SK-N-SH (cell line): ENCODE results near the gene OLAH. TPM values are rescaled to one million over a fixed set of nuclear protein-coding genes. Genes with fewer than 3 reads are reported as not detected.

ENCODE experiments used
- ELF1 ChIP-seq: IDR thresholded peaks from 2 replicates; pipeline ENCODE4 v1.4.0; 2012
- EP300 ChIP-seq, 2 experiments: IDR thresholded peaks; 2 replicates each; pipeline versions ENCODE4 v1.4.0 to v1.6.1; 2012; ENCODE audit warnings: borderline replicate concordance in 1 of 2, low read depth in 1 of 2, low read length in 1 of 2
- FOSL2 ChIP-seq: IDR thresholded peaks from 2 replicates; pipeline ENCODE4 v1.4.0; 2012; ENCODE audit warnings: low read depth, mild to moderate bottlenecking, moderate library complexity, borderline replicate concordance
- FOXJ3 ChIP-seq: sonication (generic); formaldehyde crosslinking; IDR thresholded peaks from 2 replicates; pipeline ENCODE4 v1.5.1; 2020; ENCODE audit warnings: mild to moderate bottlenecking, missing genetic modification reagents
- GABPA ChIP-seq: IDR thresholded peaks from 2 replicates; pipeline ENCODE4 v1.4.0; 2012; ENCODE audit warnings: low read depth, mild to moderate bottlenecking
- GATA2 ChIP-seq: sonication (generic); formaldehyde crosslinking; IDR thresholded peaks from 2 replicates; pipeline ENCODE4 v1.5.0; 2020; ENCODE audit warnings: mild to moderate bottlenecking, missing genetic modification reagents
- JUND ChIP-seq: IDR thresholded peaks from 2 replicates; pipeline ENCODE4 v1.4.0; 2012
- MEF2A ChIP-seq: IDR thresholded peaks from 2 replicates; pipeline ENCODE4 v1.4.0; 2012; ENCODE audit warnings: low read depth, borderline replicate concordance
- NFIC ChIP-seq: IDR thresholded peaks from 2 replicates; pipeline ENCODE4 v1.4.0; 2012; ENCODE audit warnings: borderline replicate concordance
- NRF1 ChIP-seq: IDR thresholded peaks from 2 replicates; pipeline ENCODE4 v1.6.1; 2012; ENCODE audit warnings: low read depth, mild to moderate bottlenecking, low read length
- RAD21 ChIP-seq: IDR thresholded peaks from 2 replicates; pipeline ENCODE4 v1.6.1; 2012; ENCODE audit warnings: mild to moderate bottlenecking, low read length
- RCOR1 ChIP-seq: fragments of 150-350 bp; IDR thresholded peaks from 2 replicates; pipeline ENCODE4 v1.6.1; 2017; ENCODE audit warnings: antibody characterized with exemption, low read length
- RFX5 ChIP-seq: IDR thresholded peaks from 2 replicates; pipeline ENCODE4 v1.6.1; 2012; ENCODE audit warnings: mild to moderate bottlenecking, improper control_type of control experiment, low read length
- SIN3A ChIP-seq: IDR thresholded peaks from 2 replicates; pipeline ENCODE4 v1.6.1; 2012; ENCODE audit warnings: low read depth, mild to moderate bottlenecking, low read length, moderate library complexity, borderline replicate concordance
- TAF1 ChIP-seq: IDR thresholded peaks from 2 replicates; pipeline ENCODE4 v1.6.1; 2012; ENCODE audit warnings: low read depth, mild to moderate bottlenecking, low read length, moderate library complexity, borderline replicate concordance
- TCF12 ChIP-seq: IDR thresholded peaks from 2 replicates; pipeline ENCODE4 v1.4.0; 2012
- YY1 ChIP-seq: IDR thresholded peaks from 2 replicates; pipeline ENCODE4 v1.4.0; 2012; ENCODE audit warnings: low read depth, mild to moderate bottlenecking
- polyA plus RNA-seq, 3 experiments: library from polyadenylated mRNA; depleted of rRNA; stranded (reverse); fragments of >200 nt; gene quantifications; 2 replicates each; pipeline ENCODE4 v1.2.3, GENCODE V29; 2012
- TF ChIP-seq, protein P1 (sequence below): fragments of 150-350 bp; IDR thresholded peaks from 2 replicates; pipeline ENCODE4 v1.6.1; 2016; ENCODE audit warnings: mild to moderate bottlenecking, low read depth, low read length
- TF ChIP-seq, protein P2 (sequence below): IDR thresholded peaks from 2 replicates; pipeline ENCODE4 v1.4.0; 2012; ENCODE audit warnings: low read depth, borderline replicate concordance
- TF ChIP-seq, protein P3 (sequence below): fragments of 200-600 bp; sonication (generic); IDR thresholded peaks from 2 replicates; pipeline ENCODE4 v1.6.1; 2017; ENCODE audit warnings: antibody characterized with exemption, mild to moderate bottlenecking, moderate library complexity

The OLAH gene
- polyA plus RNA-seq, 1 of the 3 experiments (the other 2 are of a cell fraction): not detected

DNA sequence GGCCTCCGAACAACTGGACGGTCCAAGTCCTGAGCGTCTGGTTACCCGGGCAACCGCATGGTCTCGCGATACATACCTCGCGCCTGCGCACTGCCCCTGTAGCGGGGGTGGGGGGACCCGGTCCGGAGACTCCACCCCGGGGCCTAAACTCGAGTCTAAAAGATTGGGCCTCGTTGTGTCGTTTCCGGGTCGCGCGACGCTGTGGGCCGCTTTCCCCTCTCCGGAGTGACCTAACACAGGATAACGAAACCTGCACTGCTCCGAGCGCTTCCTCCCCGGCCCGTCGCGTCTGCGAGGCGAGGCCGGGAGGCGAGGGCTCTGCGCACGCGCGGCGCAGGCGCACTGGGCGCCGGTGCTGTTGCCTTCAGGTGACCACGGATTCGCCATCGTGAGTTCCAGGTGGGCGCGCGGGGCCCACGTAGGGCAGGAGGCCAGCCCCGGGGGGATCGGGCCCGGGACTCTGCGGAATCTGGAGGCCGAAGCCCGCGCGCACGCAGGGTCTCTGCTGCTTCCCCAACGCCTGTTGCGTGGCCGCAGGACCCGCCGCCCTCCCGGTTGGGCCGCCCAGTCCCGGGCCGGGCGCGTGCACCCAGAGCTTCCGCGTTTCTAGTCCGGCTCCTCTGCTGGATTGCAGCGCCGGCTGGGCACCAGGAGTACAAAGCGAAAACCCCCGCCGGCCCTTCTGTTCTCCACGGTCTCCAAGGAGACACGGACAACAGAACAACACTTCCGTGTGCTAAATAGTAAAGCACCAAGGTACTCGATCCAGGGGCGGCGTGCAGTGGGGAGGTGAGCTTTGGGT lies 53.5 kb downstream of the OLAH start, which contains the start of gene RPP38 (continued):
- TF ChIP-seq NRF1: peak; percentile 86
- no peak for TF ChIP-seq GATA2
- TF ChIP-seq JUND: peak; percentile 14; the same call in 1 of the 2 replicates
- no peak for TF ChIP-seq FOSL2
- TF ChIP-seq, protein P1, sequence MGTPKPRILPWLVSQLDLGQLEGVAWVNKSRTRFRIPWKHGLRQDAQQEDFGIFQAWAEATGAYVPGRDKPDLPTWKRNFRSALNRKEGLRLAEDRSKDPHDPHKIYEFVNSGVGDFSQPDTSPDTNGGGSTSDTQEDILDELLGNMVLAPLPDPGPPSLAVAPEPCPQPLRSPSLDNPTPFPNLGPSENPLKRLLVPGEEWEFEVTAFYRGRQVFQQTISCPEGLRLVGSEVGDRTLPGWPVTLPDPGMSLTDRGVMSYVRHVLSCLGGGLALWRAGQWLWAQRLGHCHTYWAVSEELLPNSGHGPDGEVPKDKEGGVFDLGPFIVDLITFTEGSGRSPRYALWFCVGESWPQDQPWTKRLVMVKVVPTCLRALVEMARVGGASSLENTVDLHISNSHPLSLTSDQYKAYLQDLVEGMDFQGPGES: no peak
- TF ChIP-seq, protein P2, sequence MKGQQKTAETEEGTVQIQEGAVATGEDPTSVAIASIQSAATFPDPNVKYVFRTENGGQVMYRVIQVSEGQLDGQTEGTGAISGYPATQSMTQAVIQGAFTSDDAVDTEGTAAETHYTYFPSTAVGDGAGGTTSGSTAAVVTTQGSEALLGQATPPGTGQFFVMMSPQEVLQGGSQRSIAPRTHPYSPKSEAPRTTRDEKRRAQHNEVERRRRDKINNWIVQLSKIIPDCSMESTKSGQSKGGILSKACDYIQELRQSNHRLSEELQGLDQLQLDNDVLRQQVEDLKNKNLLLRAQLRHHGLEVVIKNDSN: peak; percentile 55; the same call in 1 of the 2 replicates
- TF ChIP-seq GABPA: peak; percentile 69
- TF ChIP-seq, protein P3, sequence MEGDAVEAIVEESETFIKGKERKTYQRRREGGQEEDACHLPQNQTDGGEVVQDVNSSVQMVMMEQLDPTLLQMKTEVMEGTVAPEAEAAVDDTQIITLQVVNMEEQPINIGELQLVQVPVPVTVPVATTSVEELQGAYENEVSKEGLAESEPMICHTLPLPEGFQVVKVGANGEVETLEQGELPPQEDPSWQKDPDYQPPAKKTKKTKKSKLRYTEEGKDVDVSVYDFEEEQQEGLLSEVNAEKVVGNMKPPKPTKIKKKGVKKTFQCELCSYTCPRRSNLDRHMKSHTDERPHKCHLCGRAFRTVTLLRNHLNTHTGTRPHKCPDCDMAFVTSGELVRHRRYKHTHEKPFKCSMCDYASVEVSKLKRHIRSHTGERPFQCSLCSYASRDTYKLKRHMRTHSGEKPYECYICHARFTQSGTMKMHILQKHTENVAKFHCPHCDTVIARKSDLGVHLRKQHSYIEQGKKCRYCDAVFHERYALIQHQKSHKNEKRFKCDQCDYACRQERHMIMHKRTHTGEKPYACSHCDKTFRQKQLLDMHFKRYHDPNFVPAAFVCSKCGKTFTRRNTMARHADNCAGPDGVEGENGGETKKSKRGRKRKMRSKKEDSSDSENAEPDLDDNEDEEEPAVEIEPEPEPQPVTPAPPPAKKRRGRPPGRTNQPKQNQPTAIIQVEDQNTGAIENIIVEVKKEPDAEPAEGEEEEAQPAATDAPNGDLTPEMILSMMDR: no peak
- TF ChIP-seq RCOR1: no peak
- no peak for TF ChIP-seq EP300 (IDR thresholded peaks at IDR 0.05; ENCODE audit: borderline replicate concordance in 1 of 2, low read depth in 1 of 2, low read length in 1 of 2)
- TF ChIP-seq TAF1: peak; percentile 86
- TF ChIP-seq RFX5: no peak
- TF ChIP-seq SIN3A: peak; percentile 69; the same call in 1 of the 2 replicates
- no peak for TF ChIP-seq RAD21
- TF ChIP-seq FOXJ3 (CRISPR knock-in tag): no peak
- TF ChIP-seq NFIC: no peak
- peak; percentile 68 for TF ChIP-seq YY1
- peak; percentile 63 for TF ChIP-seq ELF1
- no peak for TF ChIP-seq MEF2A
- TF ChIP-seq TCF12: no peak
